ENCODE data around the gene RPS6KA1. TPM values are rescaled to one million over a fixed set of nuclear protein-coding genes. Genes with fewer than 3 reads are reported as not detected.
A peak's percentile ranks its signal among the peaks of the same experiment; 100 is the strongest.

RPS6KA1 gene
- total RNA-seq, 2 donors from 2014 or later = 174 to 198 TPM

GRCh38 chr1:26522073-26522472 is 7.5 kb upstream of the RPS6KA1 start:
- Histone ChIP-seq H3K9me3 (no peaks in the 10 kb centered on the region), H3K27ac (no peak overlapping the region), H3K27me3 (no peaks in the 10 kb centered on the region), H3K9ac (ENCODE audit: low read depth in 2 of 2, low read length in 2 of 2) (no peak overlapping the region), H3K4me3 (no peak overlapping the region), H3K36me3 (no peaks in the 10 kb centered on the region), H3K4me1 (no peaks in the 10 kb centered on the region)
- no peak for TF ChIP-seq CTCF (IDR thresholded peaks at IDR 0.05)
- no peak for DNase-seq
- intact Hi-C loops (cut with DNase I) = no loop called here

GRCh38 chr1:26524181-26524580 is 5.4 kb upstream of the RPS6KA1 start:
- Histone ChIP-seq H3K4me3 (no peak overlapping the region), H3K4me1 (no peaks in the 10 kb centered on the region), H3K36me3 (no peaks in the 10 kb centered on the region), H3K27ac (no peak overlapping the region), H3K27me3 (no peaks in the 10 kb centered on the region), H3K9me3 (no peaks in the 10 kb centered on the region), H3K9ac (ENCODE audit: low read depth in 2 of 2, low read length in 2 of 2) (no peak overlapping the region)
- no peak for TF ChIP-seq CTCF (IDR thresholded peaks at IDR 0.05)
- intact Hi-C loops (cut with DNase I) = no loop called here
- no peak for DNase-seq

GRCh38 chr1:26526287-26526686 is 3.3 kb upstream of the RPS6KA1 start:
- intact Hi-C loops (cut with DNase I) = no loop called here
- no peak overlapping the region for H3K9ac ChIP-seq (ENCODE audit: low read depth in 2 of 2, low read length in 2 of 2)
- H3K27ac ChIP-seq = no peak overlapping the region
- no peaks in the 10 kb centered on the region for H3K36me3 ChIP-seq
- H3K4me3 ChIP-seq = no peak overlapping the region
- no peaks in the 10 kb centered on the region for H3K9me3 ChIP-seq
- no peaks in the 10 kb centered on the region for H3K27me3 ChIP-seq
- H3K4me1 ChIP-seq = no peaks in the 10 kb centered on the region
- TF ChIP-seq CTCF (IDR thresholded peaks at IDR 0.05) = no peak
- DNase-seq = no peak

- DNase-seq = peak; percentile 35
- peak overlapping the region; percentile 64 to 82 for H3K9ac ChIP-seq (ENCODE audit: low read depth in 2 of 2, low read length in 2 of 2)
- H3K27me3 ChIP-seq = no peaks in the 10 kb centered on the region
- no peaks in the 10 kb centered on the region for H3K36me3 ChIP-seq
- intact Hi-C loops (cut with DNase I) = no loop called here
- H3K27ac ChIP-seq = no peak overlapping the region
- H3K4me1 ChIP-seq = peaks cover 5% of the 10 kb centered on the region
- TF ChIP-seq CTCF (IDR thresholded peaks at IDR 0.05) = no peak
- no peaks in the 10 kb centered on the region for H3K9me3 ChIP-seq
- H3K4me3 ChIP-seq = peak overlapping the region; percentile 77
Observed at GRCh38 chr1:26529405-26529654, 231 bp upstream of the RPS6KA1 start.

- no peaks in the 10 kb centered on the region for H3K36me3 ChIP-seq
- H3K9ac ChIP-seq (ENCODE audit: low read depth in 2 of 2, low read length in 2 of 2) = peak overlapping the region; percentile 93 to 99
- DNase-seq = peak; percentile 65
- peaks cover 15% of the 10 kb centered on the region for H3K4me1 ChIP-seq
- H3K4me3 ChIP-seq = peak overlapping the region; percentile 77
- intact Hi-C loops (cut with DNase I) = no loop called here
- no peaks in the 10 kb centered on the region for H3K27me3 ChIP-seq
- peak overlapping the region; percentile 93 for H3K27ac ChIP-seq
- no peaks in the 10 kb centered on the region for H3K9me3 ChIP-seq
- no peak for TF ChIP-seq CTCF (IDR thresholded peaks at IDR 0.05)
Observed at GRCh38 chr1:26530410-26530894, 891 bp downstream of the RPS6KA1 start.
